ENCODE results near the gene WDR17.

WDR17 gene

DNA sequence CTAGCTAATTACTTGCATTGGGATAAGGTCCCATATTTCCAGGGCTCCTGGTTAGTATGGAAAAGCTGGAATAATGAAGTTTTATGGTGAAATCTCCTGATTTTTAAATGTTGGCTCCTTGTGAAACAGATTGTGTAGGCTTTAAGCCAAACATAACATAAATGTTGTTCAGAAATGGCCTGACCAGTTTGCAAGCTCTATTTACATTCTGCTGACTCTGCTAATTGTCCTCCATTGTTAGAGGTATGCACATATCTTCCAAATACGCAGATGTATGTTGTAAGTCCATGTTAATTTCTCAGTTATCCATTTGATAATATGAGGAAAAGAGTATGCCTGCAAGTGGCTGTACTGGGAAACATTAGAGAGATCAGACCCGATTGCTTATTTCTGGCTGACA, 11.9 kb upstream of the WDR17 start:
- H3K27ac Mint-ChIP-seq: no peak overlapping the region
- no peaks in the 10 kb centered on the region for H3K36me3 Mint-ChIP-seq
- H3K9me3 Mint-ChIP-seq (ENCODE audit: low read depth): no peaks in the 10 kb centered on the region
- H3K27me3 Mint-ChIP-seq: peaks cover 4% of the 10 kb centered on the region
- H3K4me1 Mint-ChIP-seq (ENCODE audit: low read depth): peaks cover 7% of the 10 kb centered on the region
- H3K4me3 Mint-ChIP-seq: no peak overlapping the region

DNA sequence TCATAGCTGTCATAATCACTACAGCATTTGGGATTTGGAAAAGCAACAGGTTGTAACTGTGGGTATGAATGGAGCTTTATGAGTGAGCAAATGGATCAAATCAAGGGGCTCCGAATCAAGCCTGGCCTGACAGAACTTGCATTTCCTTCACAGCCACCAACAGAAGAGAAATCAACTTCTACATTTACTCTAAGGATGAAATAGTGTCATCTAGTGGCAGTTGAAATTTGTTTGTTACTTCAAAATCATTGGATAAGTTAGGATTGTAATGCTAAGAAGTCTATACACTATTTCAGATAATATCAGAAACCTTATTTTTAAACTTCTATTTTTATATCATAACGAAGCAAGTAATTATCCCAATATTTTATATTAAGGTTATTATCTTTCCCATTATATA, 10.7 kb upstream of the WDR17 start:
- Mint-ChIP-seq H3K27me3 (peaks cover 4% of the 10 kb centered on the region), H3K4me3 (no peak overlapping the region), H3K9me3 (ENCODE audit: low read depth) (no peaks in the 10 kb centered on the region), H3K4me1 (ENCODE audit: low read depth) (peaks cover 7% of the 10 kb centered on the region), H3K36me3 (no peaks in the 10 kb centered on the region), H3K27ac (no peak overlapping the region)

DNA sequence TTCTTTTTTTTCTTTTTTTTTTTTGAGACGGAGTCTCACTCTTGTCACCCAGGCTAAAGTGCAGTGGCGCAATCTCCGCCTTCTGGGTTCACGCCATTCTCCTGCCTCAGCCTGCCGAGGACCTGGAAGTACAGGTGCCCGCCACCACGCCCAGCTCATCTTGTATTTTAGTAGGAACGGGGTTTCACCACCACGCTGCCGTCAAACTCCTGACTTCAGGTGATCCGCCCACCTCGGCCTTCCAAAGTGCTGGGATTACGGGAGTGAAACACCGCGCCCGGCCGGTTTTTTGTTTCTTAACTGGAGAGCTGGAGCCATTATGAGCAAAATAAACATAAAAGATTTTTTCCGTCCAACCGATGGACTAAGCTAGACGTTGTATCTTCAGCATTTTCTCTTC, 1.9 kb upstream of the WDR17 start:
- no peak overlapping the region for H3K27ac Mint-ChIP-seq
- peaks cover 12% of the 10 kb centered on the region for H3K4me1 Mint-ChIP-seq (ENCODE audit: low read depth)
- H3K27me3 Mint-ChIP-seq: peaks cover 8% of the 10 kb centered on the region

DNA sequence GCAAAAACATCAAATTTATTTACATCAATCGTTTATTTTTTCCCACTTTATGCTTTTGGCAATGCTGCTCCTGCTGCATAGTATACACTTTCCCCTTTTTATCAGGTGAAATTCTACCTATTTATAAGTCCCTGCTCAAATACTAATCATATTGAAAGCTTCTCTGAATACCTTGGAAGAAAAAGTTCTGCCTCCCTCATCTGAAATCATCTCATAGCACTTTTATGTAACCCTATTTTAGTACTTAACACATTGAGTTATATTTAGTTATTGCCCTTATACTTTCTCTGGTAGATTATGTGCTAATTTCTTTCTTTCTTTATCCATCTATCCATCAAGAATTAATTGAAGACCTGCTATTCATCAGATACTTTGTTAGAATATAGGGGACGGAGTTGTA, 1.1 kb upstream of the WDR17 start:
- H3K9me3 Mint-ChIP-seq (ENCODE audit: low read depth): no peaks in the 10 kb centered on the region
- H3K27me3 Mint-ChIP-seq: peaks cover 8% of the 10 kb centered on the region
- H3K36me3 Mint-ChIP-seq: no peaks in the 10 kb centered on the region
- peak overlapping the region; percentile 44 for H3K4me3 Mint-ChIP-seq
- no peak overlapping the region for H3K27ac Mint-ChIP-seq
- peaks cover 12% of the 10 kb centered on the region for H3K4me1 Mint-ChIP-seq (ENCODE audit: low read depth)

More for the DNA sequence above, 1.9 kb upstream of the WDR17 start:
- Mint-ChIP-seq H3K36me3 (no peaks in the 10 kb centered on the region), H3K4me3 (no peak overlapping the region), H3K9me3 (ENCODE audit: low read depth) (no peaks in the 10 kb centered on the region)

DNA sequence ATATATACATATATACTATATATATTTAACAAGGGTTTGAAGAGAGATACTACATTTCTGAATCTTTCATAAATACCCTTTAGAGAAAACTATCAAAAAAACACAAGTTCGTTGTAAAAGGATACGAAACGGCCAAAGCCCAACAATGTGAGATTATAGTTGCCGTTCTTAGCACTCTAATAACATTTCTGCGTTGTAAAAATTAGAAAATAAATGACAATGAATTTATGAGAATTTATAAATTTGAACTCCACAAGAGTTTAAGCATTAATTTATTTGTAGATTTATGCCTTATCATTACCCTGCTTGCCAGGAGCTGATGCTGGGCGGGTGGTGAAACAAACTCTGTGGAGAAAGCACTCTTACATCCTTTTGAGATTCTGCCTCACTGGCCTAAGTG, 1.1 kb downstream of the WDR17 start:
- no peaks in the 10 kb centered on the region for H3K36me3 Mint-ChIP-seq
- H3K4me3 Mint-ChIP-seq: no peak overlapping the region
- peaks cover 8% of the 10 kb centered on the region for H3K27me3 Mint-ChIP-seq
- H3K4me1 Mint-ChIP-seq (ENCODE audit: low read depth): peaks cover 12% of the 10 kb centered on the region
- no peak overlapping the region for H3K27ac Mint-ChIP-seq
- no peaks in the 10 kb centered on the region for H3K9me3 Mint-ChIP-seq (ENCODE audit: low read depth)

DNA sequence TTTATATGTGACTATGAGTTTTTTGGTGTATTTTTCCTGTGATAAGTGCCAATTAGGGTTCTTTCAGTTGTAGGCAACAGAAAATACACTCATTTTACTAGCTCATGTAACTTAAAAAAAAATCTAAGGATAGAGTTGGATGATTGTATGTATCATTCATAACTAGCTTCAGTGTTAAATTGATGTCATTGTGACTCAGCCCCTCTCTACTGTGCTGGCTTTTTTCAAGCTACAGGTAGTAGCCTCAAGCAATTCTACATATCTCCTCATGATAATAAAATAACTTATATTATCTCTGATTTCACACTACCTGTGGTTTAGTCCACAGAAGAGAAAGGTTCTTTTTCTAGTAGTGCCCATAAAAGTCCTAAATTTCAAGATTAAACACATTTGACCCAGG, 11.9 kb downstream of the WDR17 start:
- Mint-ChIP-seq H3K27me3 (peaks cover 9% of the 10 kb centered on the region), H3K4me1 (ENCODE audit: low read depth) (no peaks in the 10 kb centered on the region), H3K4me3 (no peak overlapping the region), H3K27ac (no peak overlapping the region), H3K36me3 (no peaks in the 10 kb centered on the region), H3K9me3 (ENCODE audit: low read depth) (no peaks in the 10 kb centered on the region)

DNA sequence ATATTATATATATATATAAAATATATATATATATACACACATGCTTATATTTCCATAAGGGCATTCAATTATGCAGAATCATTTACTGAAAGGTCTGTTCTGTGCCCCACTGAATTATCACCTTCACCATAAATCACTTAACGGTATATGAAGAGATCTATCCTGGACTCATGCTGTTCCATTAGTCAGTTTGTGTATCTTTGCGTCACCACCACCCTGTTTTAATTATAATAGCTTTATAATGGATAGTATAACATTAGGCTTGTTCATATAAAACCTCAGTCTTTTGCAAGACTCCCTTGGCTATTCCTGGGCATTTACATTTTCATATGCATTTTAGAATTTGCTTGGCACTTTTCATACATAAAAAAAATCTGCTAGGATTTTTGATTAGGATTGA, 19.1 kb downstream of the WDR17 start:
- no peak overlapping the region for H3K27ac Mint-ChIP-seq
- H3K4me3 Mint-ChIP-seq: no peak overlapping the region
- peaks cover 3% of the 10 kb centered on the region for H3K36me3 Mint-ChIP-seq
- peaks cover 5% of the 10 kb centered on the region for H3K27me3 Mint-ChIP-seq
- no peaks in the 10 kb centered on the region for H3K9me3 Mint-ChIP-seq (ENCODE audit: low read depth)
- no peaks in the 10 kb centered on the region for H3K4me1 Mint-ChIP-seq (ENCODE audit: low read depth)

DNA sequence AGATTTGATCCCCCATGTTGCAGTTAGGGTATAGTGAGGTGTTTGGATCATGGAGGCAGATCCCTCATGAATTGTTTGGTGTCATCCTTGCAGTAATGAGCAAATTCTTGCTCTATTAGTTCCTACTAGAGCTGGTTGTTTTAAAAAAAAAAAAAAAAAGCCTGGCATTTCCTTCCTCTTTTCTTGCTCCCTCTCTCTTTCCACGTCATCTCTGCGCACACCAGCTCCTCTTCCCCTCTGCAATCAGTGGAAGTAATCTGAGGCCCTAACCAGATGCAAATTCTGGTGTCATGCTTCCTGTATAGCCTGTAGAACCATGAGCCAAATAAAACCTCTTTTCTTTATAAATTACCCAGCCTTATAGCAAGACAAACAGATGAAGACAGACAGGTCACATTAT, 24.5 kb downstream of the WDR17 start:
- peaks cover 12% of the 10 kb centered on the region for H3K27me3 Mint-ChIP-seq
- no peaks in the 10 kb centered on the region for H3K4me1 Mint-ChIP-seq (ENCODE audit: low read depth)
- peaks cover 15% of the 10 kb centered on the region for H3K9me3 Mint-ChIP-seq (ENCODE audit: low read depth)
- peaks cover 6% of the 10 kb centered on the region for H3K36me3 Mint-ChIP-seq
- H3K4me3 Mint-ChIP-seq: no peak overlapping the region
- H3K27ac Mint-ChIP-seq: no peak overlapping the region

DNA sequence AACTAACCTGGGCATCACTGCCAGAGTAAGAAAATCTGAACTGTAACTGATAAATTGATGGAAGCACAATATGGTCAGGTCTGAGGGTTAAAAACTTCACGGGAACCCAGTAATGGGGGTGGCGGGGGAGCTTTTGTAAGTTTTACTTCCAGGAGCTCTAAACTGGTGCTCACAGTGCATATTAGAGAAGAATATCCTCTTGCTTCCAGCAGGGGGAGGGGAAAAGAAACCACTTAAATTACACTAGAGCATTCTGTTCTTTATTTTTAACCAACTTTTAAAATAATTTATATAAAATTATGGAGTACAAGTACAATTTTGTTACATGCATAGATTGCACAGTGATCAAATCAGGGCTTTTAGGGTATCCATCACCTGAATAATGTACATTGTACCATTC, 33.7 kb downstream of the WDR17 start:
- Mint-ChIP-seq H3K4me3 (no peak overlapping the region), H3K36me3 (no peaks in the 10 kb centered on the region), H3K27me3 (peaks cover 17% of the 10 kb centered on the region), H3K4me1 (ENCODE audit: low read depth) (no peaks in the 10 kb centered on the region), H3K27ac (no peak overlapping the region), H3K9me3 (ENCODE audit: low read depth) (peaks cover 8% of the 10 kb centered on the region)

DNA sequence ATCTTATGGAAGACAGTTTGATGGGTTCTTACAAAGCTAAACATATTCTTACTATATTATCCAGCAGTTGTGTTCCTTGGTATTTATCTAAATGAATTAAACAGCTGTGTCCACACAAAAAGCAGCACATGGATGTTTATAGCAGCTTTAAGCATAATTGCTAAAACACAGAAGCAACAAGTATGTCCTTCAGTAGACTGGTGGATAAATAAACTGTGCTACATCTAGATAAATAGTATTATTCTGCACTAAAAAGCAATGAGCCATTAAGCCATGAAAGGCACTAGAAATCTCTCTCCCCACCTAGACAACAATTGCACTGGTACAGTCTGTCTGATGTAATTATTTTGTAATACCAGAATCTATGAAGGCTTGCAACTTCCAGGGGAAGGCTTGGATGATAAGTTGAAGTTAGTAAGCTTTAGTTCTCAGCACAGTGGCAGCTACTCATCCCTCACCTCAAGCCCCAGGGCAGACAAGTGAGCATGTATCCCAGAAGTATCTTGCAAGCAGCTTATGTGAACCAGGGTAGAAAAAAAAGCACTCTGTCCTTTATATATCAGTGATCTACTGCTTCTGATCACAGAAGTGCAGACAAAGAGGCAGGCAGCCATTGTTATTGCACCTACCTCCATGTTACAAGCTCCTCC, 36.9 kb downstream of the WDR17 start:
- H3K4me1 Mint-ChIP-seq (ENCODE audit: low read depth): no peaks in the 10 kb centered on the region

DNA sequence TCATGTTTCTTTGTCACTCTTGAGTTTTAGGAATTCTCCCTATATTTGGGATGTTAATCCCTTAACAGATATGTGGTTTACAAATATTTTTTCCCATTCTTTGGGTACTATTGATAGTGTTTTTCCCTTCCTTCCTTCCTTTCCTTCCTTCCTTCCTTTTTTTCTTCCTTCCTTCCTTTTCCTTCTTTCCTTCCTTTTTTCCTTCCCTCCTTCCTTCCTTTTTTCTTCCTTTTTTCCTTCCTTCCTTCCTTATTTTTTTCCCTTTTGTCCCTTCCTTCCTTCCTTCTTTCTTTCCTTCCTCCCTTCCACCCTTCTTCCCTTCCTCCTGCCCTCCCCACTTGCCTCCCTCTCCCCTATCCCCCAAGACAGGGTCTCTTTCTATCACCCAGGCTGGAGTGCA, 42.1 kb downstream of the WDR17 start:
- peaks cover 2% of the 10 kb centered on the region for H3K27me3 Mint-ChIP-seq

More for the DNA sequence above, 36.9 kb downstream of the WDR17 start:
- H3K27me3 Mint-ChIP-seq: peaks cover 17% of the 10 kb centered on the region
- H3K36me3 Mint-ChIP-seq: no peaks in the 10 kb centered on the region
- peaks cover 8% of the 10 kb centered on the region for H3K9me3 Mint-ChIP-seq (ENCODE audit: low read depth)
- no peak overlapping the region for H3K4me3 Mint-ChIP-seq
- no peak overlapping the region for H3K27ac Mint-ChIP-seq

DNA sequence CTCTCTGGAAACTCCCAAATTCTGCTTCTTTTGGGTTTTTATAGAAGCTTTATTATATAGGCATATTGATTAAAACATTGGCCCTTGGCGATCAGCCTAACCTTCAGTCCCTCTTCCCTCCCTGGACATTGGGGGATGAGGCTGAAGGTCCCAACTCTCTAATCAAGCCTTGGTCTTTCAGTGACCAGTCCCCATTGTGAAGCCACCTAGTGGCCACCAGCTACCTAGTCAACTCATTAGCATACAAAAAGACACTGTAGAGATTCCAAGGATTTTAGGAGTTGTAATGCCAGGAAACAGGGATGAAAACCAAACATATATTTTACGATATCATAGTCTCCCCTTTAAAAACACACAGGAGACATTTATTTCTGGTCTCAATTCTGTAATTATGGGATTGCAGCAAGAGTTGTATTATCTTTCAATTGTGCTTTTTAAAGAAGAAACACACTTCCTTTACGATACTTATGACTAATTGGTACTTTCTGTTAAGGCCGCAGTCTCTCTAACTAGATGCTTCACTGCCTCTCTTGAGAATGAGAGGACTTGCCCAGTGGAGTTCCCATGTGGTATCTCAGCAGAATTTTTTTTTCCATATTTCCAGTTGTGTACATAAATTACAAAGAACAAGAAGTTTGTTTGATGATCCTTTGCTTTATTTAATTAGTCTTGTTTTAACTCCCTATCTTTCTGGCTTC, 58.2 kb downstream of the WDR17 start:
- H3K36me3 Mint-ChIP-seq: peaks cover 3% of the 10 kb centered on the region
- no peaks in the 10 kb centered on the region for H3K9me3 Mint-ChIP-seq (ENCODE audit: low read depth)
- no peak overlapping the region for H3K4me3 Mint-ChIP-seq
- H3K27me3 Mint-ChIP-seq: no peaks in the 10 kb centered on the region
- H3K4me1 Mint-ChIP-seq (ENCODE audit: low read depth): peaks cover 4% of the 10 kb centered on the region
- H3K27ac Mint-ChIP-seq: no peak overlapping the region

More for the DNA sequence above, 42.1 kb downstream of the WDR17 start:
- Mint-ChIP-seq H3K36me3 (no peaks in the 10 kb centered on the region), H3K9me3 (ENCODE audit: low read depth) (peaks cover 8% of the 10 kb centered on the region), H3K27ac (no peak overlapping the region), H3K4me3 (no peak overlapping the region), H3K4me1 (ENCODE audit: low read depth) (no peaks in the 10 kb centered on the region)

DNA sequence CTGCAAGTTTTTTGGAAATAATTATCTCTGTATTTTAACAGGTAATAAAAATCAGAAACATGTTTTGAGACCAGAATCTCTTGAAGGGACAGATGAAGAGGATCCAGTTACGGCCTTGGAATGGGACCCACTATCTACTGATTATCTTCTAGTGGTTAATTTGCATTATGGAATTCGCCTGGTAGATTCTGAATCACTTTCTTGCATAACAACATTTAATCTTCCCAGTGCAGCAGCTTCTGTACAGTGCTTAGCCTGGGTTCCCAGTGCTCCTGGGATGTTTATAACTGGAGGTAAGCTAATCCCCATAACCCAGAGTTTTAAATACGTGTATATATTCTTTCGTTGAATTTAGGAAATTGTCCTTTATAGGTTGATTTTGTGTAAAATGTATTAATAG, 59.4 kb downstream of the WDR17 start:
- no peak overlapping the region for H3K27ac Mint-ChIP-seq
- H3K9me3 Mint-ChIP-seq (ENCODE audit: low read depth): no peaks in the 10 kb centered on the region
- H3K4me3 Mint-ChIP-seq: no peak overlapping the region
- peaks cover 3% of the 10 kb centered on the region for H3K36me3 Mint-ChIP-seq
- peaks cover 4% of the 10 kb centered on the region for H3K4me1 Mint-ChIP-seq (ENCODE audit: low read depth)
- H3K27me3 Mint-ChIP-seq: no peaks in the 10 kb centered on the region

DNA sequence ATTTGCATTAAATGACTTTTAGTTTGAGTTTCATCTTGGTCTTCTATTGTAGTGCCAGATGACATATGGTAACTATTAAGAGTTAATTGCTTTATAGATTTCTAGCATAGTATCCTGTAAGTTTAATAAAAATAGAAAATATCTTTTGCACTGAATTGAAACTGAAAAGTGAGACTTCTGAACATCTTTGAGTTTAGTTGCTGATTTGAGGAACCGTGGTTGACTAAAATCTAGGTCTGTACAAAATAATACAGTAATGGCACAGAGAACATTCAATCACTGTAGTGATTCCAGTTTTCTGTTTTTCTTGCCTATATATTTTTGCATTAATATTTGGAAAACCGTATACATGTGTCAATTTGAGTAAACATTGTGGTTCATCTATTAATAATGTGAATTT, 69.0 kb downstream of the WDR17 start:
- no peak overlapping the region for H3K4me3 Mint-ChIP-seq
- H3K27me3 Mint-ChIP-seq: peaks cover 4% of the 10 kb centered on the region
- no peaks in the 10 kb centered on the region for H3K4me1 Mint-ChIP-seq (ENCODE audit: low read depth)
- H3K9me3 Mint-ChIP-seq (ENCODE audit: low read depth): no peaks in the 10 kb centered on the region
- H3K27ac Mint-ChIP-seq: no peak overlapping the region
- no peaks in the 10 kb centered on the region for H3K36me3 Mint-ChIP-seq

DNA sequence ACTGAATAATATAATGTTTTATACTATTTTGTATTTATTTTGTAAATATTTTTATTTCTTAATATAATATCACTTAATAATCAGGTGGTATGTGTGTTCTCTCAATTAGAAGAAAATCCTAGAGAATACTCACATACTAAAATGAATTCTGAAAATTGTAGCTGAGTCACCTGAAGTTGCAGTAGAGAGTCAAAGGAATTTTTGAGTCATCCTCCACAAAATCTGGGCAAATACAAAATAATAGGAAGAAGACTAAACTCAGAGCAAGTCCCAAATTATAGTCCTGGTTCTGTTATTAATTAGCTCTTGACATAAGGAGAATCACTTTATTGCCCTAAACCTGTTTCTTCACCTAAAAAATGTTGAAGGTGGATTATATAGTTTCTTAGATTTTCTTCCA, 72.0 kb downstream of the WDR17 start:
- no peak overlapping the region for H3K27ac Mint-ChIP-seq
- no peaks in the 10 kb centered on the region for H3K36me3 Mint-ChIP-seq
- no peaks in the 10 kb centered on the region for H3K4me1 Mint-ChIP-seq (ENCODE audit: low read depth)
- H3K9me3 Mint-ChIP-seq (ENCODE audit: low read depth): no peaks in the 10 kb centered on the region
- H3K4me3 Mint-ChIP-seq: no peak overlapping the region
- peaks cover 1% of the 10 kb centered on the region for H3K27me3 Mint-ChIP-seq

DNA sequence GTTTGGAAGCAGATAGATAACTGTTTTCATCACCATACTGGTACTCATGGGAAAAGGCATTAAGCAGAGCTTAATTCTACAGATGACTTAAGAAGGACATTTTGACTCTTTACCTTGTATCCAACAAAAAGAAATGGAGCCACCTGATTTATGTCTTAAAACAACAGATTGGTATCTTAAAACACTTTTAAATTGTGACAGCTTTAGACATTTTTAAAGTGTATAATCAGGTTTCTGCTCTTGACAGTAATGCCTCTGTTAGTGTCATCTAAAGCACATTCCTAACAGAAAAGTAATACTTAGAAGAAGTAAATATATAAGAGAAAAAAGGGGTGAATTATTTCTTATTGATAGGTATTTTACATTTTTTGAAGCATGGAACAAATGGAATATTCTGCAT, 73.9 kb downstream of the WDR17 start:
- H3K27ac Mint-ChIP-seq: no peak overlapping the region
- H3K9me3 Mint-ChIP-seq (ENCODE audit: low read depth): no peaks in the 10 kb centered on the region
- H3K4me3 Mint-ChIP-seq: no peak overlapping the region
- H3K27me3 Mint-ChIP-seq: peaks cover 1% of the 10 kb centered on the region
- H3K4me1 Mint-ChIP-seq (ENCODE audit: low read depth): no peaks in the 10 kb centered on the region
- no peaks in the 10 kb centered on the region for H3K36me3 Mint-ChIP-seq

All from activated naive CD8-positive, alpha-beta T cell (primary cell).